CD8-positive, alpha-beta memory T cell (primary cell): ENCODE data around the gene SEC22C. TPM values are rescaled to one million over a fixed set of nuclear protein-coding genes. Genes with fewer than 3 reads are reported as not detected.

Experiments
- CTCF ChIA-PET: fragments of 350-600 bp; sonication (Branson Sonifier 250); formaldehyde crosslinking; loops from one replicate; lab custom pipeline; 2021; ENCODE audit warnings: antibody characterized with exemption; lab: Charles Lee
- POLR2A ChIA-PET: fragments of 350-600 bp; sonication (Branson Sonifier 250); formaldehyde crosslinking; loops from one replicate; lab custom pipeline; 2021; ENCODE audit warnings: antibody characterized with exemption; lab: Charles Lee
- DNase-seq, 5 donors: peaks; one replicate each; pipeline versions ENCODE4 v3.0.0 to v3.0.0-alpha.2; 2020 to 2022; ENCODE audit warnings: mixed read lengths in 1 of 5
- H3K27ac ChIP-seq: one replicate; pipeline ENCODE4 v1.7.0; 2013; ENCODE audit warnings: low read depth, mild to moderate bottlenecking, low read length, moderate library complexity
- H3K27me3 ChIP-seq: 2 replicates; pipeline ENCODE4 v1.7.0; 2013; ENCODE audit warnings: low read length, mild to moderate bottlenecking; ENCODE audit not compliant: insufficient read depth, poor library complexity, severe bottlenecking
- H3K36me3 ChIP-seq: 2 replicates; pipeline ENCODE4 v1.7.0; 2013; ENCODE audit warnings: mild to moderate bottlenecking, low read length, moderate library complexity; ENCODE audit not compliant: insufficient read depth
- H3K4me1 ChIP-seq: 2 replicates; pipeline ENCODE4 v1.7.0; 2013; ENCODE audit warnings: mild to moderate bottlenecking, low read length, moderate library complexity; ENCODE audit not compliant: insufficient read depth
- H3K4me3 ChIP-seq: 2 replicates; pipeline ENCODE4 v1.7.0; 2013; ENCODE audit warnings: mild to moderate bottlenecking, low read length
- H3K9me3 ChIP-seq: 2 replicates; pipeline ENCODE4 v1.7.0; 2013; ENCODE audit warnings: mild to moderate bottlenecking, low read length
- H3K27ac Mint-ChIP-seq, 8 donors: one replicate each; pipeline ENCODE4 v1.8.0; 2020 to 2021; ENCODE audit warnings: mixed read lengths in 8 of 8, mild to moderate bottlenecking in 6 of 8, inconsistent platforms in 3 of 8, moderate library complexity in 3 of 8
- H3K27me3 Mint-ChIP-seq, 2 donors: one replicate each; pipeline ENCODE4 v1.8.0; 2020 to 2021; ENCODE audit warnings: mixed read lengths in 2 of 2, mild to moderate bottlenecking in 1 of 2, moderate library complexity in 1 of 2
- H3K36me3 Mint-ChIP-seq, 3 donors: one replicate each; pipeline ENCODE4 v1.8.0; 2020 to 2021; ENCODE audit warnings: mixed read lengths in 3 of 3, inconsistent platforms in 1 of 3, mild to moderate bottlenecking in 1 of 3
- H3K4me1 Mint-ChIP-seq, 3 donors: one replicate each; pipeline ENCODE4 v1.8.0; 2020 to 2021; ENCODE audit warnings: mixed read lengths in 3 of 3, inconsistent platforms in 1 of 3, mild to moderate bottlenecking in 1 of 3
- H3K4me3 Mint-ChIP-seq, 7 donors: one replicate each; pipeline ENCODE4 v1.8.0; 2020 to 2021; ENCODE audit warnings: mixed read lengths in 7 of 7, mild to moderate bottlenecking in 6 of 7, moderate library complexity in 4 of 7, inconsistent platforms in 2 of 7
- H3K9me3 Mint-ChIP-seq, 5 donors: one replicate each; pipeline ENCODE4 v1.8.0; 2020 to 2022; ENCODE audit warnings: mixed read lengths in 5 of 5, mild to moderate bottlenecking in 3 of 5, moderate library complexity in 2 of 5, inconsistent platforms in 1 of 5
- polyA plus RNA-seq: library from polyadenylated mRNA; unstranded; fragments of 300-500 nt; fragmentation: Illumina TruSeq; gene quantifications from one replicate; pipeline ENCODE4 v1.2.3, GENCODE V29; 2021
- total RNA-seq, 2 experiments: library from RNA; stranded (reverse); gene quantifications; one replicate each; pipeline ENCODE4 v1.2.3, GENCODE V29; 2021

SEC22C gene
- total and polyA plus RNA-seq, 3 experiments from 2014 or later: 45.5 to 53.6 (median 52.6) TPM

DNA sequence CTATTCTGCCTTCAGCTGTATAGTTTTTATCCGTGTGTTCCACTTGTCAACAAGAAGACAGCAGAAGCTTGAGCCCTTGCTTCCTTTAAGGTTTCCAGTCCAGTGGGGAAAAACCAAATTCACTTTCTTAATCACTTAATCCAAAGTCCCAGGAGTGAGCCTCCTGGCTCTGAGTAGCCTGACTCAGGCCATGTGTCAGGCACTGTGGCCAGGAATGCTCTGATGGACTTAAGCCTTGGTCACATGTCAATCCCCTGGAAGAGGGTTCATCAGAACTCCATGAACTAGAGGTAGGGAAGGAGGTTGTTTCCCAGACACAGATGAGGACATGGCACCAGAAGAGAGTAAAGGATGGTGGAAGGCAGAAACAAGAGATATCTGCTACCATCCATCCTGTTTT, 70.6 kb downstream of the SEC22C start:
- DNase-seq: no peak
- no peak overlapping the region for H3K4me3 ChIP-seq
- POLR2A ChIA-PET: no interaction called here
- Mint-ChIP-seq H3K36me3 (peaks cover 0 to 18% (median 10%) of the 10 kb centered on the region in 3 donors), H3K9me3 (no peaks in the 10 kb centered on the region), H3K27me3 (peaks cover 0 to 2% of the 10 kb centered on the region in 2 donors), H3K27ac (peak overlapping the region in 4 of 8 donors; percentile 47 to 75 (median 73)), H3K4me3 (no peak overlapping the region), H3K4me1 (peaks cover 20 to 37% (median 30%) of the 10 kb centered on the region in 3 donors)
- no peaks in the 10 kb centered on the region for H3K36me3 ChIP-seq
- no peaks in the 10 kb centered on the region for H3K27me3 ChIP-seq
- CTCF ChIA-PET: interaction anchor here (0.8 to 4.8 kb wide), 2 partner anchors 10 to 25 kb away, joined by 4 to 27 read pairs; partner anchors contain the start of gene VIPR1
- no peak overlapping the region for H3K27ac ChIP-seq
- no peaks in the 10 kb centered on the region for H3K9me3 ChIP-seq
- peaks cover 24% of the 10 kb centered on the region for H3K4me1 ChIP-seq

DNA sequence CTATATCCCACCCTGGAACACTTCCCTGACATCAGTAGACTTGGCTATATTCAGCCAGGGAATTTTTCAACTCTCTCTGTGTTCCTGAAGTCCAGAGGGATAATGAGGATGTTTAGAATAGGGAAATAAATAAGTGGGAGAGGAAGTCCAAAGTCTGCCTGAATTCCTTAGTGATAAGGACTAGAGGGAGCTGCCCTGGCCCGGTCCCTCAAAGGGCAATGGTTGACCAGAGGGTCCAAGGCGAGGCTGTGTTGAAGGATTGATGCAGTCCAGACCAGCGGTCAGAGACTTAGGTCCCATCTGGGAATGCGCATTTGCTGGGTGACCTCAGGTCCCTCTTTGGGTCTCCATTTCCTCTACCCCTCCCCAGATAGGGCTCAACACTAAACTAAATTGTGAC, 71.4 kb downstream of the SEC22C start:
- H3K4me3 ChIP-seq: no peak overlapping the region
- H3K9me3 Mint-ChIP-seq: no peaks in the 10 kb centered on the region
- H3K9me3 ChIP-seq: no peaks in the 10 kb centered on the region
- no peak overlapping the region for H3K27ac ChIP-seq
- H3K27me3 Mint-ChIP-seq: peaks cover 0 to 2% of the 10 kb centered on the region in 2 donors
- no peaks in the 10 kb centered on the region for H3K36me3 ChIP-seq
- H3K4me1 Mint-ChIP-seq: peaks cover 20 to 32% (median 30%) of the 10 kb centered on the region in 3 donors
- no peaks in the 10 kb centered on the region for H3K27me3 ChIP-seq
- ChIA-PET CTCF (interaction anchor here (0.8 to 4.8 kb wide), 3 partner anchors 9 to 37 kb away, joined by 4 to 27 read pairs (median 5); partner anchors contain the start of gene VIPR1), POLR2A (no interaction called here)
- no peak overlapping the region for H3K4me3 Mint-ChIP-seq
- DNase-seq: no peak
- H3K27ac Mint-ChIP-seq: peak overlapping the region in 1 of 8 donors; percentile 62
- peaks cover 24% of the 10 kb centered on the region for H3K4me1 ChIP-seq
- peaks cover 0 to 18% (median 10%) of the 10 kb centered on the region in 3 donors for H3K36me3 Mint-ChIP-seq

DNA sequence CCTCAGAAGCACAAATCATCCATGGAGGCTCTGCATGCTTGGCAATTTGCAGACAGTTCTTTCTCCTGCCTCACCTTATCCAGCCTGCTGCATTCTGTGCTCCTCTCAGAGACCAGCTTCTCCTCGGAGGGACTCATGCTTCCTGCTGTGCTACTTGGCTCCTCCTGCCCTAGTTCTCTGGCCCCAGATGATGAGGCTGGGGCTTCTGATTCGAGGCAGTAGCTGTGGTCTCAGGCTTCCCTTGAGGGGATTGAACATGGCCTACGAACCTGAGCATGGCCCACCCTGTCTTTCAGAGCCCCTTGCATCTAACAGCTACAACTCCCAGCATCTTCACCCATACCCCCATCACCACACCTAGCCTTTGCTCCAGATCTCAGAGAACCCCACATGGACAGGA, 72.7 kb downstream of the SEC22C start:
- no peak for DNase-seq
- Histone ChIP-seq H3K27me3 (no peaks in the 10 kb centered on the region), H3K9me3 (no peaks in the 10 kb centered on the region), H3K27ac (no peak overlapping the region), H3K4me1 (peaks cover 27% of the 10 kb centered on the region), H3K4me3 (no peak overlapping the region), H3K36me3 (no peaks in the 10 kb centered on the region)
- Mint-ChIP-seq H3K4me3 (no peak overlapping the region), H3K9me3 (no peaks in the 10 kb centered on the region), H3K27me3 (peaks cover 0 to 2% of the 10 kb centered on the region in 2 donors), H3K27ac (peak overlapping the region in 2 of 8 donors; percentile 23 to 66), H3K4me1 (peaks cover 22 to 33% (median 32%) of the 10 kb centered on the region in 3 donors), H3K36me3 (peaks cover 0 to 10% (median 7%) of the 10 kb centered on the region in 3 donors)
- POLR2A ChIA-PET: no interaction called here
- CTCF ChIA-PET: interaction anchor here (1.0 to 1.2 kb wide), 2 partner anchors 27 to 38 kb away, joined by 5 read pairs; no protein-coding TSS in a partner anchor

DNA sequence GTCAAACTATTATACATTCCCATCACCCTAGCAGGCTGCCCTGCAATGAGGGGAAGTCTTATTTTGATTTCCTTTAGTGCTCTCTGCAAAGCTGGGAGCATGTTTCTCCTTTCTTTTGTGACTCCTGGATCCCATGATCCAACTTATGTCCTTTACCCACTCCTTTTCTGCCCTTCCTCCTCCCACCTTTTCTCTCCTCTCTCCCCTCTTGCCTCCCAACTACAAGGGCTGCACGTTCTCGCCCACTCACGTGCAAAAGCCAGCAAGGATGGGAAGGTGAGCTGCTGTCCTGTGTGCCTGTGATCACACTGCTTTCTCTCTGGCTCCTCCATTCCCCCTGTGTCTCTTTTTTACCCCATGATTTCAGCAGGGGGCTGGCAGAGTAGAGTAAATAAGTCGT, 73.2 kb downstream of the SEC22C start:
- POLR2A ChIA-PET: no interaction called here
- DNase-seq: no peak
- Histone ChIP-seq H3K36me3 (no peaks in the 10 kb centered on the region), H3K4me3 (no peak overlapping the region), H3K9me3 (no peaks in the 10 kb centered on the region), H3K4me1 (peaks cover 32% of the 10 kb centered on the region), H3K27ac (no peak overlapping the region), H3K27me3 (no peaks in the 10 kb centered on the region)
- H3K36me3 Mint-ChIP-seq: peaks cover 0 to 6% (median 6%) of the 10 kb centered on the region in 3 donors
- H3K4me3 Mint-ChIP-seq: no peak overlapping the region
- peaks cover 23 to 39% (median 36%) of the 10 kb centered on the region in 3 donors for H3K4me1 Mint-ChIP-seq
- CTCF ChIA-PET: interaction anchor here (1.5 kb wide), 1 partner anchor 49 kb away, joined by 4 read pairs; no protein-coding TSS in a partner anchor
- no peaks in the 10 kb centered on the region for H3K9me3 Mint-ChIP-seq
- H3K27ac Mint-ChIP-seq: peak overlapping the region in 2 of 8 donors; percentile 1 to 74
- peaks cover 0 to 2% of the 10 kb centered on the region in 2 donors for H3K27me3 Mint-ChIP-seq

DNA sequence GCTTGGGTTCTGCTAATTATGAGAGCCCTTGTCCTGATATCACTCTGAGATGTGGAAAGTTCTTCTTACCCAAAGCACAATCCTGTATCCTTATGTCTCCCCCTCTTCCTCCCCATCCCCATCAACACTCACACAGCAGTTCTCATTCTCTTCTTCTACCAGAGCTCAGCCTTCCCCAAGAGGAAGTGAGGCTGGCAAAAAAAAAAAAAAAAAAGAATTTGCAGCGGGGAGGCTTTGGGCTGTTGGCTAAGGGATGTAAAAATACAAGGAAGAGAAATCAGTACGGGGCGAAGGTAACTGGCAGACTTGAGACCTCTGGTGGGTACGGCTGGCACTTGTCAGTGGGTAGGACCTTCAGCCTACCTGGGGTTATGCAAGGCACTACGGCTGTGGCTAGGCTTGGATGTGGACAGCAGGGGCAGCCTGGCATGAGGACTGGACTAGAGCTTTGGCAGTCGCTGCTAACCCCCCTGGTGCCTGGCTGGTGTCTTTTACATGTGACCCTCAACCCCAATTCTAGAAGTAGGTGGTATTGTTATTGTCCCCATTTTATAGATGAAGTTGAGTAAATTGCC, 73.9 kb downstream of the SEC22C start:
- Histone ChIP-seq H3K27ac (no peak overlapping the region), H3K27me3 (no peaks in the 10 kb centered on the region), H3K36me3 (no peaks in the 10 kb centered on the region), H3K9me3 (no peaks in the 10 kb centered on the region), H3K4me3 (no peak overlapping the region), H3K4me1 (peaks cover 39% of the 10 kb centered on the region)
- ChIA-PET POLR2A (no interaction called here), CTCF (interaction anchor here (1.5 kb wide), 1 partner anchor 50 kb away, joined by 4 read pairs; no protein-coding TSS in a partner anchor)
- H3K27me3 Mint-ChIP-seq: peaks cover 0 to 2% of the 10 kb centered on the region in 2 donors
- peaks cover 0 to 5% (median 0%) of the 10 kb centered on the region in 3 donors for H3K36me3 Mint-ChIP-seq
- no peaks in the 10 kb centered on the region for H3K9me3 Mint-ChIP-seq
- no peak for DNase-seq
- H3K27ac Mint-ChIP-seq: peak overlapping the region in 3 of 8 donors; percentile 12 to 65 (median 62)
- no peak overlapping the region for H3K4me3 Mint-ChIP-seq
- peaks cover 30 to 46% (median 44%) of the 10 kb centered on the region in 3 donors for H3K4me1 Mint-ChIP-seq

DNA sequence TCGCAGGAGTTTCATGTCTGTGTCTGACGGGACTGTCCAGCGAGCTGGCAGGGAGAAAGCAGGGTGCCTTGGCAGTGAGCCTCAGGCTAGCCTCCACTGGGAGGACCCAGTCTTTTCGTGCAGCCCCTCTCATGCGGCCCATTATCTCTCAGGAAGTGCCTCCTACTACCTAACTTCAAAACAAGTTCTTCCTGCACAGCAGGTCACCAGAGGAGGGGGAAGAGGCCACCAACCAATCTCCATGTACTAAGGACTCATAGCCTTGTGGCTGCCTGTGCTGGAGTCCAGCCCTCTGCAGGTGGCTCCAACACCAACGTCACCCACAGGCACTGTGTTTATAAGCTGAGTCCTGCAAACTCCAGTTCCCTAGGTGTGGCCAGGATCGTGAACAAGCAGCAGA, 74.5 kb downstream of the SEC22C start:
- Mint-ChIP-seq H3K4me1 (peaks cover 32 to 48% (median 45%) of the 10 kb centered on the region in 3 donors), H3K27ac (peak overlapping the region in 4 of 8 donors; percentile 0 to 62 (median 22)), H3K36me3 (peaks cover 0 to 5% (median under 1%) of the 10 kb centered on the region in 3 donors), H3K4me3 (peak overlapping the region in 2 of 7 donors; percentile 3 to 37), H3K9me3 (no peaks in the 10 kb centered on the region), H3K27me3 (peaks cover 0 to 2% of the 10 kb centered on the region in 2 donors)
- ChIA-PET POLR2A (no interaction called here), CTCF (interaction anchor here (1.5 kb wide), 1 partner anchor 50 kb away, joined by 4 read pairs; no protein-coding TSS in a partner anchor)
- H3K36me3 ChIP-seq: no peaks in the 10 kb centered on the region
- H3K4me1 ChIP-seq: peaks cover 39% of the 10 kb centered on the region
- H3K4me3 ChIP-seq: no peak overlapping the region
- no peak for DNase-seq
- no peak overlapping the region for H3K27ac ChIP-seq
- H3K9me3 ChIP-seq: no peaks in the 10 kb centered on the region
- H3K27me3 ChIP-seq: no peaks in the 10 kb centered on the region

DNA sequence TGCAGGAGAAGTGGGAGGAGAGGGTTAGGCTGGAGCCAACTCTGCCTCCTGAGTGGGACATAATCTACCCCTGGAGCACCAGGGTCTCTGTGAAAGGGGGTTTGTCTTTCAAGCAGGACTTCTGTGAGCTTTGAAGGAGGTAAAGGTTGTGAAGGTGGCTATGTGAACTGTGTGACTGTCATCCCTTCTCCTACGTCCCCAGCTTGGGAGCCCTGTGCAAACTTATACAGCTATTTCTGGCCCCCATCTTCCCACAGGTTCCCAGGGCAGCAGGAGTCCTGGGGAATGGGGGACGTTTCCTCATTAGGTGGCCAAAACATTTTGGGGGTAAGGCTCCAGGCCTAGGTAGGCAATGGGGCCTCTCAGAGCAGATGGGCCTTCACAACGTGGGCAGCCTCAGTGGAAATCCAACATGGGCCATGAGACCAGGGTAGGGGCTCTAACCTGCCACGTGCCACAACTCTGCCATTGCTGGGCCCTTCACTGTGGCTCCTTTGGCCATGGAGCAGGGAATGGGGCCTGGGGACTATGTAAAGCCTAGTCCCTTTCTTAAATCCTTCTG, 75.8 kb downstream of the SEC22C start:
- peaks cover 0 to 5% (median 4%) of the 10 kb centered on the region in 3 donors for H3K36me3 Mint-ChIP-seq
- CTCF ChIA-PET: no interaction called here

More for the DNA sequence above, 75.8 kb downstream of the SEC22C start:
- Histone ChIP-seq H3K9me3 (no peaks in the 10 kb centered on the region), H3K4me3 (no peak overlapping the region), H3K27me3 (peaks cover 5% of the 10 kb centered on the region), H3K4me1 (peaks cover 49% of the 10 kb centered on the region), H3K27ac (no peak overlapping the region), H3K36me3 (no peaks in the 10 kb centered on the region)
- H3K27ac Mint-ChIP-seq: peak overlapping the region in 2 of 8 donors; percentile 19 to 72
- H3K4me1 Mint-ChIP-seq: peaks cover 40 to 53% (median 49%) of the 10 kb centered on the region in 3 donors
- POLR2A ChIA-PET: no interaction called here
- no peak for DNase-seq
- H3K27me3 Mint-ChIP-seq: peaks cover 4% of the 10 kb centered on the region in 2 donors
- H3K4me3 Mint-ChIP-seq: peak overlapping the region in 2 of 7 donors; percentile 12 to 61
- H3K9me3 Mint-ChIP-seq: no peaks in the 10 kb centered on the region
